GM21786 (cell line): ENCODE data around the gene STAM.

ENCODE experiments used
- ATAC-seq: cut with Tn5 transposase; IDR thresholded peaks from one replicate; pipeline ENCODE4 v1.9.1; 2021; ENCODE audit not compliant: unreplicated experiment

The STAM gene

DNA sequence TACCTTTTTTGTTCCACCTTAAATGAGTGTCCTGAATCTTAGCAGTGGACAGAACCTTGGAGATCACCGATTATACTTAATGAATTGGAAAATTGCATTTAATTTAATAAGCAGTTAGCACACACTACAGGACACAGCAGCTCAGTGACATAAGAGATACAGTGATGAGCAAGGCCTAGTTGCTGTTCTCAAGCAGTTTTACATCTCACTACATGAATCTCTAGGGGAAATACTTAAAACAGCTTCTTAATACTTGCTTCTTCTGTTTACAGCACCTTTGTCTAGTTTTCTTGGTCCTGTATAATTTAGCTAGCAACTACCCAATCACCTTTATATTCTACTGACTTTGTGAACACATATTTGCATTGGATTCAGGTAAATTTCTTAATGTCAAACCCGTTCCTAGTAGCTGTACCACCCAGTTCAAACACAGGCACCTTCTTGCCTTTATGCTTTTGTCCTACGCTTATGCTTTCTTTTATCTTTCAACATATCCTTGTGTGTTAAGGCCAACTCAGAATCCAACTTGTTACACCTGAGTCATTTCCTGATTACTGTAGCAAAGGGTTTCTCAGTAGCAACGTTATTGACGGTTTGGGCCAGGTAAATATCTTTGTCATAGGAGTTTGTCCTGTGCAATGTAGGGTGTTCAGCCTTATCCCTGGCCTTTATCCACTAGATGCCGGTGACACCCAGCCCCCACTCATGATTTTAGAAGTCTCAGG is 1.8 kb downstream of the STAM start:
- no peak for ATAC-seq

DNA sequence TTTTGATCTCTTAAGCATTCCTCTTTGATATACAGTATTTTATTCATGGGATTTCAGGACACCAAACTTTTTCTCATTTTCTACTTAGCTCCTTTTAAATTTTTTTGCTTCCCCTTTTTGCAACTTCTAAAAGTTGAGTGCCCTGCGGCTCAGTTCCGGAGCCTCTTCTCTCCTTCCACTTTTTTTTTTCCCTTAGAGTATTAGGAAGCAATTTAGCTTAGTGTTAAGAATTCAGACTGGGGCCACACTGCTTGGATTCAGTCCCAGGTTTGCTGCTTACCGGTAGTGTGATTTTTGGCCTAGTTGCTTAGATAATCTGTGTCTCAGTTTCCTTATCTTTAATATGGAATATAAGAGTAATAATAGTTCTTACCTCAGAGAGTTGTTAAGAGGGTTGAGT is 3.4 kb downstream of the STAM start:
- no peak for ATAC-seq

DNA sequence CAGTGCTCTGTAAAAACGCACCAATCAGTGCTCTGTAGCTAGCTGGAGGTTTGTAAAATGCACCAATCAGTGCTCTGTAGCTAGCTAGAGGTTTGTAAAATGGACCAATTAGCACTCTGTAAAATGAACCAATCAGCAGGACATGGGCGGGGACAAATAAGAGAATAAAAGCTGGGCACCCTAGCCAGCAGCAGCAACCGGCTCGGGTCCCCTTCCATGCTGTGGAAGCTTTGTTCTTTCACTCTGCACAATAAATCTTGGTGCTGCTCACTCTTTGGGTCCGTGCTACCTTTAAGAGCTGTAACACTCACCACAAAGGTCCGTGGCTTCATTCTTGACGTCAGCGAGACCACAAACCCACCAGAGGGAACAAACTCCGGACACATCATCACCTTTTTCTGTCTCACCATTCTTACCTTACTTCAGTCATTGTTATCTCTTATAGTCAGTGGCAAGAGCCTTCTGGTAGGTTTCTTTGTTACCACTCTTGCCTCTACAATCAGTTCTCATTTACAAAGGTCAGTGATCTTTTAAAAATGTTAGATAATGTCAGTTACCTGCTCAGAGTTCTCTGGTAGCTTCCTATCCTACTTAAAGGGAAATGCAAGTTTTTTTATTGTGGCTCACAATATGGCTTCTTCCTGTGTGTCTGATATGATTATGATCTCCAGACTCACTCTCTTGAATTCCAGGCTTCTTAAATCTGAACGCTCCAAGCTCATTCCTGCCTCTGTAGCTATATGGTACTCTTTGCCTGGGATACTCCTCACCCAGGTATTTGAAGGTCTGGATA is 4.5 kb downstream of the STAM start:
- no peak for ATAC-seq

DNA sequence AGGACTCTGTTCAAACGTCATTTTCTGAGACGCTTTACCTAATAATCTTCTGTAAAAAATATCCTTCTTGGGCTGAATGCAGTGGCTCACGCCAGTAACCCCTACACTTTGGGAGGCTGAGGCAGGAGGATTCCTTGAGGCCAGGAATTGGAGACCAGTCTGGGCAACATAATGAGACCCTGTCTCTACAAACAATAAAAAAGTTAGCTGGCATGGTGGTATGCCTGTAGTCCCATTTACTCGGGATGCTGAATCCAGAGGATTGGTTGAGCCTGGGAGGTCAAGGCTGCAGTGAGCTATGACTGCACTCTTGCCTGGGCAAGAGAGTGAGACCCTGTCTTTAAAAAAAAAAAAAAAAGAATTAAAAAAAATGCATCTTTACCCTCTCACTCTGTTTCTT is 5.1 kb downstream of the STAM start:
- no peak for ATAC-seq

DNA sequence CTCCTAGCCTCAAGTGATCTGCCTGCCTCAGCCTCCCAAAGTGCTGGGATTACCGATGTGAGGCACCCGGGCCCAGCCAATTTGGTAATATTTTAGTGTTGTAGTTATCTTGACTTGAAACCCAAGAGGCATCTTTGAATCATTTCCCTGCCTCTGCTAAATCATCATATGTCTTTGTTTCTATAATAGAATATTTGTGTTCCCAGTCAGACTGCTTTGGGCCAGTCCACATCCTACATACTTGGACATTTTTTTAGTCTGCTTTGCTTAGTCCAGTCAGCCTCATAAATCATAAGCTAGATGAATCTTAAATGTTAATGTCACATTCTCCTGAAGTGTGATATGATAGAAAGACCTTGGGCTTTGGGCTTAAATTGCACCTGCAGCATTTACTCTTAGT is 5.9 kb downstream of the STAM start:
- no peak for ATAC-seq

DNA sequence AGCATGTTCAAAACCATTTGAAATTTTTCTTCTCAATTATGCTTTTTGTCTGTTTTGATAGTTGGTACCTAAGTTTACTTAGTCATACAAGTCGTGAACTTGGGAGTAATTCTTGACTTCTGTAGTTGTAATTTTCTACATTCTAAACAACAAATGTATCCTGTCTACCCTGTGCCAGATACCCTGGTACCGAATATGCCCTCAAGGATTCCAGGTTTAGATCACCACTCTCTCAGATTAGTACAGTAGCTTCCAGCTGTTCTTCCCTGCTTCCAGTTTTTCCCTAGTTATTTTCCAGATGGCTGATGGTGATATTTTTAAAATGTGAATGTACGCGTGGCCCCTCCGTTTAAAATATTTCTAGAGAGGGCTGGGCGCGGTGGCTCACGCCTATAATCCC is 6.5 kb downstream of the STAM start:
- no peak for ATAC-seq

DNA sequence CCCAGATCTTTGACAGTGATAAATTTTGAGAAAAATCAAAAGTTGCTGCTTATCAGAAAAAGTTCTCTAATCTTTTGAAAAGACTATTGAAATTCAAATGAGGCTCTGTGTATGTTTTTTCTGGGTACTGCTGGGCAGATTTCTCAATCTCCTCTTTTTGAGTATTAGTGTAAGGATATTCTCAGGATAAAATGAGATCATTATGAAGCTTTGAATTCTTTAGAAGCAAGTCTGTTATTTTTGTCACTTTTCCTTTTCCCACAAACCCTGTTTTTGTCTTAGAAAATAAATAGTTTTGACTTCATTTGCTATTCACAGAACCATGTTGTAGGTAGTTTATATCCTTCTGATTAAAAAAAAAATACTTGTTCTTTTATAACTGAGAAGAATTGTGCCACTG is 7.9 kb downstream of the STAM start:
- no peak for ATAC-seq

DNA sequence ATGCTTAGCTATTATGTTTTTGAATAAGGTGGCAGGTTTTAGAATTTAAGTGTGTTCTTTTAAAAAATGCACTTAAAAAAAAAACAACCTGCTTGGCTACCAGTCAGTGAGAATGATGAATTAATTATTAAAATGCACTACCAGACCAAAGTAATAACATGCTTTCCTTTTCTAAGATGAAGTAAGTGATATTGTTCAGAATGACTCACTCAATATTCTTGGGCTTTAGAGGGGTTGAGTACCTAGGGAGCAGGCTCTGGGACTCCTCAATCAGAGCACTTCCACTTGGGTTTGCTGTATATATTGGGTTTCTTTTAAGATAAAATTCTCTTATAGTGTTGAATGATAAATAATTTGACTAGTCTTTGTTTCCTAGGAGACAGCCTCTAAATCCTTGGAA is 8.6 kb downstream of the STAM start:
- ATAC-seq: peak; percentile 34

DNA sequence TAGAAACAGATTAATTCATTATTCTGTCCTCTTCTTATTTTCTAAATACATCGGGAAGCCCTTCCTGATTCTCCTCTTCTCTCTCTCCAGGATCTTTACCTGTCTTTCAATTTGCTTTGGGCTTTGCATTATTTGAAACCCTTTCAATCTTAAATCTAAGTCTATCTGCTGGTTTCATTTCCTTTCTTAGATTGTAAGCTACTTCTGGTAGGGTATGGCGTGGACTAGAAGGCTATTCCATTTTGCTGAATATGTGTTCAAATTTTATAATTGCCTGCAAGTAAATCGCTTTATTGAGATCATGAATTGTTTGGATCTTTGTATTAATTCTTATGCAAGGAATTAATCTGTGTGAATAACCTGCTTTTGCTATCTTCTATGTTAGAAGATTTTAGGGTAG is 11.1 kb downstream of the STAM start:
- ATAC-seq: no peak

DNA sequence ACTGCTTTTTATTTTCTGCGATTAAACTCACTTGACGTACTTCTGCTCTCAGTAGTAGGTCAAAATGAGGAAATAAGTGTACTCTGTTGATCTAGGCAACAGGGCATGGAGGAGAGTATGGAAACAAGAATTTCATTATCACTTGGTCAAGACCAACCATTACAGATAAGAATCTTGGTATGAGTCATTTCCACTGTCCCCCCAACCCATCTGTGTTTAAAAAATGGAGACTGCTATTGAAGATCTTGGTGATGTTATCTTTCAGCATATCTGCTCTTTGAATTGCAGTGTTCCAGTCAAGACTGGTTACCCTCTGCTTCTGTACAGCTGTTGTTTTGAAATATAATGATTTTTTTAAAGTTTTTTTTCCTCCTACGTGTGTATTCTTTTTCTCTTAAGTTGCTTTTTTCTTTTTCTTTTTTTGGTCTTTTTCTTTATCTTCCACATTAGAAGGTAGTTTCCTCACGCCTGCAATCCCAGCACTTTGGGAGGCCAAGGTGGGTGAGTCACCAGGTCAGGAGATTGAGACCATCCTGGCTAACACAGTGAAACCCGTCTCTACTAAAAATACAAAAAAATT is 11.7 kb downstream of the STAM start:
- peak; percentile 79 for ATAC-seq

DNA sequence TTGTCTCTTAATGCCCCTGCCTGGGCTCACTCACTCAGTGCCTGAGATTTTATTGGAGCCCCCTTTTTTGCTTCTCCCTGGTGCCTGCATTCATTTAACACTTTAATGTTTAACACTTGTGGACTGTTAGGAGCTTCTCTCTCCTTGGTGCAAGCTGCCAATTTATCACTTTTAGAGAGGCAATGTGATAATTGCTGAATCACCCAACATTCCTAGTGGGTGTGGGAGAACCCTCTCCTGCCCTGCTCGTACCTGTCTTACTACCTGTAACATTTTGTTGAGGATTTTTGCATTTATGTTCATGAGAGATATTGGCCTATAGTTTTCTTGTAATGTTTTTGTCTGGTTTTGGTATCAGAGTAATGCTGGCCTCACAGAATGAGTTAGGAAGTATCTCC is 13.2 kb downstream of the STAM start:
- no peak for ATAC-seq

DNA sequence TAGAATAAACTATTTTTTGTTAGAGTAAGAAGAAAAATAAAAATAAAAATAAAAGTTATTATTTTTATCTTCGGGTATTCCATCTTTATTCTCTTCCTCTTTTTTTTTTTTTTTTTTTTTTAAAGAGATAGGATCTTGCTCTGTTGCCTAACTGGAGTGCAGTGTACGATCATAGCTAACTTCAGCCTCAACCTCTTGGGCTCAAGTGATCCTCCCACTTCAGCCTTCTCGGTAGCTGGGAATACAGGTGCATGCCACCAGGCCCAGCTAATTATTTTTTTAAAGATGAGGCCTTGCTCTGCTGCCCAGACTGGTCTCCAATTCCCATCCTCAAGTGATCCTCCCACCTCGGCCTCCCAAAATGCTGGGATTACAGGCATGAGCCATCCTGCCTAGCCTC is 15.4 kb downstream of the STAM start:
- ATAC-seq: no peak

DNA sequence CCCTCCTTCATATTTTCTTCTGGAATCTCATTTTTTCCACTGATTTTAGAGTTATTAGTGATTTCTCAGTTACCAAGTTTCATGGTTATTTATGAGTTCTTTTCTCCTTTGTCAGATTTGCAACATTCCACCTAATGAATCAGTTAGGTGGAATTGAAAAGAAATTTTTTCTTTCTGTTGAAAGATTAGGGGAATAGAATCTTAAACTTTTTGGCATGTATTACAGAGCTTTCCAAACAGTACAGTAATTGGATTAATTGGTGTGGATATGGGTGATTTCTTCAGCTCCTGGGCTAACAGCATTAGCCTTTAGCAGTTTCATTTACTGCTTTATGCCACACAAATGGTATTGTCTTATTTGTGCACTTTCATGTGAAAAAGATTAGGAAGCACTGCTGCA is 17.0 kb downstream of the STAM start:
- ATAC-seq: no peak

DNA sequence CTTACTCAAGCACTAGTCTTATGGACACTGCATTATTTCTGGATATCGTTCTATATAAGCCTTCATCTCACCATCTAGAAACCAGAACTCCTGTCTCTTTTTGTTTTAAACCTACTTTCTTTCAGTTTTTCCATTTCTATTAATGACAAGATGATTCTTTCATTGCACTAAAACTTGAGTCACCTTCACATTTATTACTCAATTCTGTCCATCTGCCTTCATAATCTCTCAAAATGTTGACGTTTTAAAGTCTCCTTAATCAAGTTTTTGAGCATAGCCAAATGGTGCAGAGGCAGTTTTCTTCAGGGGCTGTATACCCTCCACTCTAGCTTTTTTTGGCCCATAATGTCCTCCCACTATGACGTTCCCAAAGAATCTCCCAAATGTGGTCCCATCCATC is 17.6 kb downstream of the STAM start:
- ATAC-seq: no peak

DNA sequence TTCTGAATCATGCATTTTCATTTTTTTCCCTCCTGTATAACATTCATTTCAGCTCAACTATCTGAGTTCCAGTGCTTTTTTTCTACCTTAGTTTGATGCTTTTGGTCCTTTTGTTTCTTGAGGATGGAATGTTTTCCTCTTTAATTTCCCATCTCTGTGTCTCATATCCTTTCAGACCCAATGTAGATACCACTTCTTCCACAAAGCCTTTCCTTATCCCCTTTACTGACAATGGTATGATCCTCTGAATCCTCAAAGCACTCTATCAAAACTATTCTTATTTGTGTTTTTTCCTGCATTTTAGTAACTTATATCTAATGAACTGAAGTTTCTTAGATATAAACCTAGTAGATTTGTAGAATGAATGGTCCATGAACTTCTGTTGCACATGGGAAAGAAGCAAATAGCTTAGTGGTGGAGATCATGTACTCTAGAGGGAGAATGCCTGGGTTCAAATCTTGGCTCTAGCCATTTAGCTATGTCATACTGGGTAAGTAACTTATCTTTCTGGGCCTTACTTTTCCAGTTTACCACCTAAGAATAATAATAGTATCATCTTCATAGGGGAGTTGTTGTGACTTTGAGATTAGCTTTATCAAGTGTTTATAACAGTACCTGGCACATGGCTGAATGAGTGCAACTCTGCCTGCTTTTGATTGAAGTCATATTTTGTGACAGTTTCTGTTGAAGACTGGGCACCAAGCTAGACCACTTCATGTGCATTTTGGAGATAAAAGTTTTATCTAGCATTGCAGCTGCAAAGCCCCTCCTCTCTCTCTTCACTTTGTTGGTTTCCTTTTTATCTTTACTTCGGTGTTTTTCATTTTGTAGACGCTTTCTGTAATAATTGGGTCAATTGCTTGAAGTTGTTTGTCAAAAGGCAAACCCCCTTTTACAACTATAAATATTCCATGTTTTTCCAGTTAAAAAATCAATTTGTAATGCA is 18.5 kb downstream of the STAM start:
- ATAC-seq: no peak

DNA sequence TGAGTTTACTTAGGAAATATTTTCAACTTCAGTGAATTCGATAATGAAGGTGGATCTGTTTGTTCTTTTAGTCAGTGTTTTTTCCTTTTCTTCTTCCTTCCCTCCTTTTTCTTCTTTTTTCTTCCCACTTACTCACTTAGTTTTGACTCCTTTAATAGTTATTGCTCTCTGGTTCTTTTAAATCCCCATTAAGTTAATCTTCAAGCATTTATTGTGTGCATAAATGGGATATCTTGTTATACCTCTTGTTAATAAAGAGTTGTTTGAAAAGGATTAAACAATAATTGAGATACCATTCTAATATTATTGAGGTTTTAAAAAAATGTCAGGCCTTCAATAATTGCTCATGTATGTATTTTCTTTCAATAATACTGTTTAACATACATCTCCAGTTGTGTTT is 19.5 kb downstream of the STAM start:
- no peak for ATAC-seq

DNA sequence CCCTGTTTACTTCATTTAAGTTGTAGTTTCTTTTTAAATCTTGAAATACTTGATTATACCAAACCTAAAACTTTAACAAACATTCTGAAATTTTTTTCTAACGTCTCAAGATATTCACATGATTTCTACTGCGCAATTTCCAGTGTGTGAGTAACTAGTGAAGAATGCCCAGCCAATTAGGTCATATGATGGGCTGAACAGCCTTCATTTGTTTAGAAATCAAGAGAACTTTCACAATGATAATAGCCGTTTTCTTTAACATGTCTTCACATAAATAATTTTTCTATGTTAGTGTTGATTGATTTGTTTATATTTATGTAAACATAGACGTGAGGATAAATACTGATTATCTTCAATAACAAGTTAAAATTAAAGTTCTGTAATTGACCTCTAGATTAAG is 21.8 kb downstream of the STAM start:
- ATAC-seq: no peak

DNA sequence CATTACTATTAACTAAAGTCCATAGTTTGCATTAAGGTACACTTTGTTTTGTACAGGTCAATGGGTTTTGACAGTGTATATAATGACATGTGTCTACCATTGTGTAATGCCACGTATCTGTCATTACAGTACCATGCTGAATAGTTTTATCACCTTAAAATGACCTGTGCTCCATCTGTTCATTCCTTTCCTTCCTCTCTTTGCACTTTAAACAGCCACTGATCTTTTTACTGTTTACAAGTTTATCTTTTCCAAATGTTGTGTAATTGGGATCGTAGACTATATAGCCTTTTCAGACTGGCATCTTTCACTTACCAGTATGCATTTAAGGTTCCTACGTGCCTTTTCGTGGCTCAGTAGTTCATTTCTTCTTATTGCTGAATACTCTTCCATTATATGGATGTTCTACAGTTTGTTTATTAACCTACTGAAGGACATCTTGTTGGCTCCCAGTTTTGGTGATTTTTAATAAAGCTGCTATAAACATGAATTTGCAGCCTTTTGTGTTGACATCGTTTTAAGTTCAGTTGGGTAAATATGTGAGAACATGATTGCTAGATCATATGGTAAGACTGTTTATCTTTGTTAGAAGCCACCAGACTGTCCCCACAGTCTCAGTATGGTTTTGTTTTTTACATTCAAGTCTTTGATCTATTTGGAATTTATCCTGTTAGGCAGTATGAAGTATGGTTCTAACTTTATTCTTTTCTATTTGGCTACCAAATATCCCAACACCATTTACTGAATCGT is 24.7 kb downstream of the STAM start:
- peak; percentile 15 for ATAC-seq

DNA sequence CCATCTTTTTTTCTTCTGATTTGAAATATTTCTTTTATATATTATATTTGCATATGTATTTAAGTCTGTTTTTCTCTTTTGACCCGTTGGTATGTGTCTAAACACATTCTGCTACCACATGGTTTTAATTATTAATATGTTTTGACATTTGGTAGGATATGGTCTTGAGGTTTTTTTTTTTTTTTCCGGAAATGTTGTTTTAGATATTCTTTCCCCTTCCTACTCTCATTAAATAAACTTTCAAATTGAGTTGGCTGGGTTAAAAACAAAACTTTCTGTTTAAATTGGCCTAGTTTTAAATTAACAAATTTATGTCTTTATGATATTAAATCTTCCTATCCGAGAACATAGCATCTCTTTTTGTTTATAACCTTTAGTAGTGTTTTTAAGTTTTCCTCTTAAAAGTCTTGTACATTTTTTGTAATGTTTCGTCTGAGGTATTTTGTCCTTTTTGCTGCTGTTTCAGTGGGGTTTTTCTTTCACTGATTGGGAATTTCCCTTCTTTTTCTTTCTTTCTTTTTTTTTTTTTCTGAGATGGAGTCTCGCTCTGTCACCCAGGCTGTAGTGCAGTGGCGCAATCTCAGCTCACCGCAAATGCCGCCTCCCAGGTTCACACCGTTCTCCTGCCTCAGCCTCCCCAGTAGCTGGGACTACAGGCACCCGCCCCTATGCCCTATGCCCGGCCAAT is 25.4 kb downstream of the STAM start:
- peak; percentile 72 for ATAC-seq

DNA sequence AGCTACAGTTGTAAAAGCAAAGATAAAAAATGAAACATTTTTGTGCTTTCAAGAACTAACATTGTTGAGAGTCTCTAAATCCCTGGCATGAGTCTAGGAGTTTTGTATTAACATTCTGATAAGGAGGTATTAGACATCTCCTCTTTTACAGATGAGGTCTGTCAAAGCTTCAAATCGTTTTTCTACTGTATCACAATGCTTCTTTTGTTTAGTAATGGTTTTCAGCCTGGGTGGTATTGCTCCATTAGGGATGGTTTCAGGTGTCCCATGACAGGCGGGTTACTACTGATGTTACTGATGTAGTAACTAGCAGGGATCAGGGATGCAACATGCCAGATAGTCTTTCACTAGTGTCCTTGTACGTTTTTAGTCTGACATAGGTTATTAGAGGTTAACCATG is 27.4 kb downstream of the STAM start:
- no peak for ATAC-seq
